Brain microvascular endothelial cell (primary cell): ENCODE data around the gene ADAMTS2.

Source experiments
- DNase-seq: peaks from one replicate; pipeline ENCODE4 v3.0.0-alpha.2; 2020
- H3K27ac ChIP-seq: fragments of 250-450 bp; sonication (Bioruptor Pico); 2 replicates; pipeline ENCODE4 v1.5.1; 2020; ENCODE audit warnings: mild to moderate bottlenecking, moderate library complexity
- H3K27me3 ChIP-seq: fragments of 250-450 bp; sonication (Bioruptor Pico); replicated peaks from 2 replicates; pipeline ENCODE4 v1.5.1; 2020; ENCODE audit warnings: mild to moderate bottlenecking
- H3K36me3 ChIP-seq: fragments of 250-450 bp; sonication (Bioruptor Pico); replicated peaks from 2 replicates; pipeline ENCODE4 v1.5.1; 2020; ENCODE audit warnings: mild to moderate bottlenecking
- H3K4me3 ChIP-seq: 2 replicates; pipeline ENCODE4 v1.5.1; 2011; ENCODE audit warnings: low read depth, mild to moderate bottlenecking, control low read depth, low read length, moderate library complexity
- in situ Hi-C: cut with HindIII; loops from 2 replicates; pipeline ENCODE4 v1.10.0; 2017; ENCODE audit warnings: low sequenced_read_pairs, low pct_ligation_motif_present
- TF ChIP-seq, protein P1 (sequence below): IDR thresholded peaks from 2 replicates; pipeline ENCODE4 v1.5.1; 2011; ENCODE audit warnings: low read depth, mild to moderate bottlenecking, moderate library complexity, low read length, control low read depth, inconsistent platforms; ENCODE audit errors: missing control alignments

ADAMTS2 gene

DNA sequence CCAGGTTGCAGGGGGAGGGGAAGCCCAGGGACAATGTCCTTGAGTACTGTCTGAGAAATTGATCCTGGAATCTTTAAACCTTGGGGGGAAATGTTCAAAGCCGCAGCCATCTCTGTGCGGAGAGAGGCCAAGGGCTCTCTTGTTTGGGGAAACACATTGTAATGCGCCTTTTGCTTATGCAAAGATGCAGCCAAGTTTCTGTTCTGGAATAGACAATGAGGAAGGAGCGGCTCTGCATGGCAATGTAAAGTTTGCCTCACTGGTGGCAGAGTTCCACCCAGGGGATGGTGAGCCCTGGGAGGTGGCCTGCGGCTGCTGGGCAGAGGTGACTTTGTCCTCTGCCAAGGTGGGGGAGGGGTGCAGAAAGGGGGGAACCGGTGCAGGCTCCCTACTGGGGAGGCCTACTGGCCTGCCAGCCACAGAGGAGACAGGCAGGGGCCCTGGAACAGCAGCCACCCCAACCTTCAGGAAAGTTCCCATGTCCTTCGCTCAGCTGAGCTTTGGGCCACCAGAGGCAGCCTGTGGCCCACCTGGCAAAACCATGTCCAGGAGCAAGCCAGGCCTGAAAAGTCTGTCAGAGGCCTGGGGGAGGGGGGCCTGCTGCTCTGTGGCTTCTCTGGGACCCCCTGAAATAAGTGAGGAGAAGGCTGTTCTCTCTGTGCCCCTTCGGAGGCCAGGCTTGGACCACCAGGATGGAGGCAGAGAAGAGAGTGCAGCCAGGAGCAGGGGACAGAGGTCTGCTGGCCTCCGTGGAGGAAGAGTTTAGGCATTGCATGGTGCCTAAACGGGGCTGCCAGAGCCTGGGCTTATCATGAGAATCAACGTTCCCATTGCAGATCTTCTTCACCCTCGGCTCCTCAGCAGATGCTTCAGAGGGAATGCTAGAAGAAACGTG, 157.3 kb downstream of the ADAMTS2 start:
- Histone ChIP-seq H3K27ac (no peak overlapping the region), H3K27me3 (no peaks in the 10 kb centered on the region), H3K4me3 (no peak overlapping the region), H3K36me3 (no peaks in the 10 kb centered on the region)
- TF ChIP-seq, protein P1, sequence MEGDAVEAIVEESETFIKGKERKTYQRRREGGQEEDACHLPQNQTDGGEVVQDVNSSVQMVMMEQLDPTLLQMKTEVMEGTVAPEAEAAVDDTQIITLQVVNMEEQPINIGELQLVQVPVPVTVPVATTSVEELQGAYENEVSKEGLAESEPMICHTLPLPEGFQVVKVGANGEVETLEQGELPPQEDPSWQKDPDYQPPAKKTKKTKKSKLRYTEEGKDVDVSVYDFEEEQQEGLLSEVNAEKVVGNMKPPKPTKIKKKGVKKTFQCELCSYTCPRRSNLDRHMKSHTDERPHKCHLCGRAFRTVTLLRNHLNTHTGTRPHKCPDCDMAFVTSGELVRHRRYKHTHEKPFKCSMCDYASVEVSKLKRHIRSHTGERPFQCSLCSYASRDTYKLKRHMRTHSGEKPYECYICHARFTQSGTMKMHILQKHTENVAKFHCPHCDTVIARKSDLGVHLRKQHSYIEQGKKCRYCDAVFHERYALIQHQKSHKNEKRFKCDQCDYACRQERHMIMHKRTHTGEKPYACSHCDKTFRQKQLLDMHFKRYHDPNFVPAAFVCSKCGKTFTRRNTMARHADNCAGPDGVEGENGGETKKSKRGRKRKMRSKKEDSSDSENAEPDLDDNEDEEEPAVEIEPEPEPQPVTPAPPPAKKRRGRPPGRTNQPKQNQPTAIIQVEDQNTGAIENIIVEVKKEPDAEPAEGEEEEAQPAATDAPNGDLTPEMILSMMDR: no peak
- no peak for DNase-seq
- in situ Hi-C loops: no loop called here

DNA sequence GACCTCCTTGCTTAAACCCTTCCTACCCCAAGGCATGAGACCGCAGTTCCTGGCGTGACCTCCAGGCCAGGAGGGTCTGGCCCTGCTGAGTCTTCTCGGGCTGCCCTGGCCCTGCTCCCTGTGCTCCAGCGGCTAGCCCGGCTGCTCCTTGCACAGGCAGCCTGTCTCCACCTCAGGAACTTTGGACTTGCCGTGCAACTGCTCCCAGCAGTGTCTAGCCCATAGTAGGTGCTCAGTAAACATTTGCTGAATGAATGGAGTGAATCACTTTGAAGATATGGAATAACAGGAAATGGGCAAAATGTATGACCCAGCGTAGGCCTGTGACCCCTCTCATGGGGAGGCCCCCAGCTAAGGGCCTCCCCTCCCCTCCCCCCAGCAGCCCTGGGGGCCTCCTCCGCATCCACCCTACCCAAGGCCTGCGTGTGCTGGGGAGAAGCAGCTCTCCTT, 158.0 kb downstream of the ADAMTS2 start:
- peak; percentile 9 for DNase-seq
- Histone ChIP-seq H3K27ac (no peak overlapping the region), H3K4me3 (no peak overlapping the region), H3K27me3 (no peaks in the 10 kb centered on the region), H3K36me3 (no peaks in the 10 kb centered on the region)
- in situ Hi-C loops: no loop called here
- TF ChIP-seq, protein P1: peak; percentile 46

DNA sequence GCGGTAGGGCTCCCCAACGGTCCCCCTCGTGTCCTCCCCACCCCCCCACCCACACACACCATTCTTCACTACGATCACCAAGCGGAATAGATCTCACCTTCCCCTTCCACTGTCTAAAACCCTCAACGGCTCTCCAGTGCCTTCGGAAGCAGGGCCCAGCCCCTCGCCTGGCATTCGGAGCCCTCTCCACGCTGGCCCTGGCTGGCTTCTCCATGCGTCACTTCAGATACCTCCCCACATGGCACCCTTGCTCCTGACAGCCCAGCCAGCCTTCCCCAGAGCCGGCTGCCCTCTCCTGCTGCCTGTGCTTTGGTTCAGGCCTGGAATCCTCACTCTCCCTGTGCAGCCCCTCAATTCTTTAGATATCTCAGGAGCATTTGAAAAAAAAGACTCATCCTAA, 158.5 kb downstream of the ADAMTS2 start:
- Histone ChIP-seq H3K27ac (no peak overlapping the region), H3K27me3 (no peaks in the 10 kb centered on the region), H3K4me3 (no peak overlapping the region), H3K36me3 (no peaks in the 10 kb centered on the region)
- TF ChIP-seq, protein P1: no peak
- in situ Hi-C loops: no loop called here
- no peak for DNase-seq

DNA sequence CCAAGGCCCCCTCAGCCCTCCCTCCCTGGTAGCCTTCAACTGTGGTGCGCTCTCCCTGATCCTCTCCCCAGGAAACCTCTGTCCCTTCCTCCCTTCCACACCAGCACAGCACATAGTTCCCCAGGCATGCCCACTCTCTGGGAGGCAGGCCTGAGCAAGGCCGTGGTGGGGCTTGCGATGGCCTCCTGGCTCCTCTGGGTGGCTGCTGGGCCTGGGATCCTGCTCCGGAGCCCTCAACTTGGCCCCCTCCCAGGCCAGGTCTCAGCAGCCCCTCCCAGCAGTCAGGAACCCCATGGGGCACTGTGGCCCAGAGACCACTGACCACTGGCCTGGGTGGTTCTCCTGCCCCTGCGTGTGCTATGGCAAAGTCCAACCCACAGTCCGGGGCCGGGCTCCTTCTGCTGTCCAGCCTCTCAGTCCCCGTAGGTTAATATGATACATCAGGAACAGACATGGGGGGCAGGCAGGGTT, 159.3 kb downstream of the ADAMTS2 start:
- H3K4me3 ChIP-seq: no peak overlapping the region
- in situ Hi-C loops: no loop called here

DNA sequence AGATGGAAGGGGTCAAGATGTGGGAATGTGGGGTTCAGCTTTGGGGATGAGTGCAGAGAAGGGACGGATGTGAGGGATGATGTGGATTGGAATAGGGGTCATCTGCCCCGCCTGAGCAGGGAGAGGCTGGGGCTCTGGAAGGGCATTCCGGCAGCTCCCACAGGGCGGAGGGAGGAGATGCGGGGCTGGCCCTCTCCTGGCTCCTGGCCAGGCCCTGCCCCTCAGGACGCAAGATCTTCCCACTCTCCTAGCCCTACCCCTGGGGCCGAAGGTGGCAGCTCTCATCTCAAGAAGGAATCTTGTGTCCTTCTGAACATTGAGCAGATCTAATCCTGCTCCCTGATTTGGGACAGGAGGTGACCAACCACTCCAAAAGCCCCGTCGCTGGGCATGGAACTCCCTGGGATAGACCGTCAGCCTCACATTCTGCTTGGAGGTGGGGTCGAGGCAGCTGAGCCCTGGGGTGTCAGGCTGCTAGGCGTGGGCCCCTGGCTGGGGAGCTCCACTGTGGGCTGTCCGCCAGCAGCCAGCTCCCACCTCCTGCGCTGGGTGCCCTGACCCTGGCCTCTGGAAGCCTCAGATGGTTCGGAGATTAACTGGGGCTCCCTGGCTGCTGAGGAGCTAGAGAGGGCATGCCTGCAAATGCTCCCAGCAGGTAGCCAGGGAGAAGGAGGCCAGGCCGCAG, 159.9 kb downstream of the ADAMTS2 start:
- Histone ChIP-seq H3K4me3 (no peak overlapping the region), H3K36me3 (no peaks in the 10 kb centered on the region), H3K27ac (no peak overlapping the region), H3K27me3 (no peaks in the 10 kb centered on the region)
- in situ Hi-C loops: no loop called here
- TF ChIP-seq, protein P1: no peak
- no peak for DNase-seq

More for the DNA sequence above, 159.3 kb downstream of the ADAMTS2 start:
- H3K27me3 ChIP-seq: no peaks in the 10 kb centered on the region
- H3K36me3 ChIP-seq: no peaks in the 10 kb centered on the region
- H3K27ac ChIP-seq: no peak overlapping the region
- TF ChIP-seq, protein P1: no peak
- DNase-seq: no peak
